ENCODE measurements around the gene C12orf42. TPM values are rescaled to one million over a fixed set of nuclear protein-coding genes. Genes with fewer than 3 reads are reported as not detected.

Gene C12orf42
- total RNA-seq, 1 experiment from 2014 or later: not detected

GRCh38 chr12:103268831-103269514 is 226.8 kb downstream of the C12orf42 start:
- intact Hi-C loops (cut with micrococcal nuclease; ENCODE audit: unreplicated experiment): no loop called here

GRCh38 chr12:103257763-103258162 is 238.0 kb downstream of the C12orf42 start:
- no peaks in the 10 kb centered on the region for H3K36me3 ChIP-seq (ENCODE audit: low read depth)
- no TSS peak for BruUV-seq (replicated peaks)
- peaks cover 5% of the 10 kb centered on the region; the same call in 1 of the 2 replicates for H3K27me3 ChIP-seq (ENCODE audit: insufficient read depth, low read depth)
- H3K9me3 ChIP-seq (ENCODE audit: insufficient read depth, low read depth): no peaks in the 10 kb centered on the region
- DNase-seq: no peak
- no peaks in the 10 kb centered on the region for H3F3A ChIP-seq (ENCODE audit: insufficient read depth, low read depth)
- H3K4me2 ChIP-seq: no peak overlapping the region
- POLR2A ChIA-PET (ENCODE audit: unreplicated experiment): no interaction called here
- CTCF ChIA-PET: no interaction called here
- intact Hi-C loops (cut with micrococcal nuclease; ENCODE audit: unreplicated experiment): no loop called here
- H3K4me1 ChIP-seq (replicated peaks; ENCODE audit: insufficient read depth): no peaks in the 10 kb centered on the region
- TF ChIP-seq CTCF (conservative IDR thresholded peaks at IDR 0.05) (no peak), EZH2 (IDR thresholded peaks at IDR 0.05; ENCODE audit: low read depth) (no peak)
- H4K20me1 ChIP-seq (ENCODE audit: insufficient read depth): no peaks in the 10 kb centered on the region; the same call in 1 of the 2 replicates
- H3K9me2 ChIP-seq (ENCODE audit: insufficient read depth): no peaks in the 10 kb centered on the region
- no peaks in the 10 kb centered on the region for H3K79me2 ChIP-seq (ENCODE audit: low read depth)
- no peak overlapping the region for H2AFZ ChIP-seq
- H3K4me3 ChIP-seq: no peak overlapping the region
- no peak overlapping the region for H3K27ac ChIP-seq

More at GRCh38 chr12:103268831-103269514, 226.8 kb downstream of the C12orf42 start:
- Histone ChIP-seq H4K20me1 (ENCODE audit: insufficient read depth) (no peaks in the 10 kb centered on the region), H3K36me3 (ENCODE audit: low read depth) (no peaks in the 10 kb centered on the region), H3K27ac (no peak overlapping the region), H3K27me3 (ENCODE audit: insufficient read depth, low read depth) (no peaks in the 10 kb centered on the region), H3K79me2 (ENCODE audit: low read depth) (no peaks in the 10 kb centered on the region), H3K9me2 (ENCODE audit: insufficient read depth) (no peaks in the 10 kb centered on the region), H3F3A (ENCODE audit: insufficient read depth, low read depth) (no peaks in the 10 kb centered on the region), H3K4me3 (no peak overlapping the region), H3K9me3 (ENCODE audit: insufficient read depth, low read depth) (no peaks in the 10 kb centered on the region), H3K4me2 (no peak overlapping the region), H2AFZ (no peak overlapping the region), H3K4me1 (replicated peaks; ENCODE audit: insufficient read depth) (no peaks in the 10 kb centered on the region)
- ChIA-PET CTCF (no interaction called here), POLR2A (ENCODE audit: unreplicated experiment) (no interaction called here)
- no peak for TF ChIP-seq CTCF (conservative IDR thresholded peaks at IDR 0.05)
- TF ChIP-seq EZH2 (IDR thresholded peaks at IDR 0.05; ENCODE audit: low read depth): no peak
- no peak for DNase-seq
- no TSS peak for BruUV-seq (replicated peaks)

Other genes with a start within 250 kb of the C12orf42 start
- gene STAB2, start 91.3 kb upstream of the C12orf42 start, total RNA-seq (2021): not detected in 2 replicates